Transverse colon (tissue), 4 donors: ENCODE data around the gene BRD8. TPM values are rescaled to one million over a fixed set of nuclear protein-coding genes. Genes with fewer than 3 reads are reported as not detected.

Source experiments
- DNase-seq: peaks from one replicate; pipeline ENCODE4 v3.0.0-alpha.2; 2019
- H3K27ac ChIP-seq, 4 donors: fragments of 200-600 bp; sonication (generic); 2 replicates each; pipeline ENCODE4 v1.5.1; 2016 to 2018; ENCODE audit warnings: inconsistent platforms in 4 of 4
- H3K27me3 ChIP-seq: fragments of 200-600 bp; sonication (generic); 2 replicates; pipeline ENCODE4 v1.5.1; 2017; ENCODE audit warnings: inconsistent platforms
- H3K36me3 ChIP-seq, 4 donors: fragments of 200-600 bp; sonication (generic); 2 replicates each; pipeline ENCODE4 v1.5.1; 2017 to 2019; ENCODE audit warnings: inconsistent platforms in 4 of 4
- H3K4me1 ChIP-seq, 4 donors: fragments of 200-600 bp; sonication (generic); 2 replicates each; pipeline ENCODE4 v1.5.1; 2017 to 2020; ENCODE audit warnings: inconsistent platforms in 4 of 4
- H3K4me3 ChIP-seq, 4 donors: fragments of 200-600 bp; sonication (generic); 1 replicate in 1 of 4; 2 replicates in 3 of 4; pipeline versions ENCODE4 v1.5.1 to v1.6.1; 2017 to 2019; ENCODE audit warnings: inconsistent platforms in 4 of 4
- H3K9me3 ChIP-seq, 2 donors: fragments of 200-600 bp; sonication (generic); 2 replicates each; pipeline ENCODE4 v1.5.1; 2017 to 2019; ENCODE audit warnings: inconsistent platforms in 2 of 2
- EP300 ChIP-seq: sonication (generic); formaldehyde crosslinking; IDR thresholded peaks from one replicate; pipeline ENCODE4 v1.6.1; 2017; ENCODE audit warnings: antibody characterized with exemption, low read depth
- POLR2A ChIP-seq: fragments of 450-650 bp; IDR thresholded peaks from one replicate; pipeline ENCODE4 v1.6.1; 2016; ENCODE audit warnings: antibody characterized with exemption, mild to moderate bottlenecking, moderate library complexity
- POLR2AphosphoS5 ChIP-seq, 3 donors: sonication (generic); formaldehyde crosslinking; IDR thresholded peaks; one replicate each; pipeline ENCODE4 v1.6.1; 2016; ENCODE audit warnings: antibody characterized with exemption in 3 of 3
- WGBS, 2 donors: methylation state at CpG; one replicate each; pipeline ENCODE4 v1.1.5; 2018; ENCODE audit warnings: low coverage in 1 of 2; 5-methylcytosine and 5-hydroxymethylcytosine counted together
- in situ Hi-C, 4 donors: fragments of 200-750 bp; cut with MboI; loops; one replicate each; pipeline versions ENCODE4 v1.15.0 to v1.15.1; 2017; ENCODE audit warnings: low sequenced_read_pairs in 3 of 4, low pct_ligation_motif_present in 1 of 4, low pct_unique_long_range_greater_than_20kb in 1 of 4
- intact Hi-C: fragments of 100-400 bp; cut with DNase I; formaldehyde crosslinking; loops from one replicate; pipeline ENCODE4 v1.15.1; 2023; ENCODE audit warnings: low total_unique reads
- total RNA-seq, 4 donors: library from RNA; depleted of rRNA; stranded (reverse); fragments of >200 nt; gene quantifications; one replicate each; pipeline ENCODE4 v1.1.0, GENCODE V29; 2016
- TF ChIP-seq, protein P1 (sequence below), 5 experiments: fragments of 200-600 bp in 3 of 5; fragments of 450-650 bp in 2 of 5; sonication (generic) in 3 of 5; IDR thresholded peaks; 1 replicate in 2 of 5; 2 replicates in 3 of 5; pipeline ENCODE4 v1.5.1; 2016 to 2017; ENCODE audit warnings: antibody characterized with exemption in 5 of 5, inconsistent platforms in 3 of 5, mild to moderate bottlenecking in 2 of 5, moderate library complexity in 1 of 5

BRD8 gene, protein sequence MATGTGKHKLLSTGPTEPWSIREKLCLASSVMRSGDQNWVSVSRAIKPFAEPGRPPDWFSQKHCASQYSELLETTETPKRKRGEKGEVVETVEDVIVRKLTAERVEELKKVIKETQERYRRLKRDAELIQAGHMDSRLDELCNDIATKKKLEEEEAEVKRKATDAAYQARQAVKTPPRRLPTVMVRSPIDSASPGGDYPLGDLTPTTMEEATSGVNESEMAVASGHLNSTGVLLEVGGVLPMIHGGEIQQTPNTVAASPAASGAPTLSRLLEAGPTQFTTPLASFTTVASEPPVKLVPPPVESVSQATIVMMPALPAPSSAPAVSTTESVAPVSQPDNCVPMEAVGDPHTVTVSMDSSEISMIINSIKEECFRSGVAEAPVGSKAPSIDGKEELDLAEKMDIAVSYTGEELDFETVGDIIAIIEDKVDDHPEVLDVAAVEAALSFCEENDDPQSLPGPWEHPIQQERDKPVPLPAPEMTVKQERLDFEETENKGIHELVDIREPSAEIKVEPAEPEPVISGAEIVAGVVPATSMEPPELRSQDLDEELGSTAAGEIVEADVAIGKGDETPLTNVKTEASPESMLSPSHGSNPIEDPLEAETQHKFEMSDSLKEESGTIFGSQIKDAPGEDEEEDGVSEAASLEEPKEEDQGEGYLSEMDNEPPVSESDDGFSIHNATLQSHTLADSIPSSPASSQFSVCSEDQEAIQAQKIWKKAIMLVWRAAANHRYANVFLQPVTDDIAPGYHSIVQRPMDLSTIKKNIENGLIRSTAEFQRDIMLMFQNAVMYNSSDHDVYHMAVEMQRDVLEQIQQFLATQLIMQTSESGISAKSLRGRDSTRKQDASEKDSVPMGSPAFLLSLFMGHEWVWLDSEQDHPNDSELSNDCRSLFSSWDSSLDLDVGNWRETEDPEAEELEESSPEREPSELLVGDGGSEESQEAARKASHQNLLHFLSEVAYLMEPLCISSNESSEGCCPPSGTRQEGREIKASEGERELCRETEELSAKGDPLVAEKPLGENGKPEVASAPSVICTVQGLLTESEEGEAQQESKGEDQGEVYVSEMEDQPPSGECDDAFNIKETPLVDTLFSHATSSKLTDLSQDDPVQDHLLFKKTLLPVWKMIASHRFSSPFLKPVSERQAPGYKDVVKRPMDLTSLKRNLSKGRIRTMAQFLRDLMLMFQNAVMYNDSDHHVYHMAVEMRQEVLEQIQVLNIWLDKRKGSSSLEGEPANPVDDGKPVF
- 100 to 1,000 TPM in 1 of 4 donors, 10 to 100 TPM in 3; 31.0 to 168 (median 47.7) TPM for total RNA-seq

DNA sequence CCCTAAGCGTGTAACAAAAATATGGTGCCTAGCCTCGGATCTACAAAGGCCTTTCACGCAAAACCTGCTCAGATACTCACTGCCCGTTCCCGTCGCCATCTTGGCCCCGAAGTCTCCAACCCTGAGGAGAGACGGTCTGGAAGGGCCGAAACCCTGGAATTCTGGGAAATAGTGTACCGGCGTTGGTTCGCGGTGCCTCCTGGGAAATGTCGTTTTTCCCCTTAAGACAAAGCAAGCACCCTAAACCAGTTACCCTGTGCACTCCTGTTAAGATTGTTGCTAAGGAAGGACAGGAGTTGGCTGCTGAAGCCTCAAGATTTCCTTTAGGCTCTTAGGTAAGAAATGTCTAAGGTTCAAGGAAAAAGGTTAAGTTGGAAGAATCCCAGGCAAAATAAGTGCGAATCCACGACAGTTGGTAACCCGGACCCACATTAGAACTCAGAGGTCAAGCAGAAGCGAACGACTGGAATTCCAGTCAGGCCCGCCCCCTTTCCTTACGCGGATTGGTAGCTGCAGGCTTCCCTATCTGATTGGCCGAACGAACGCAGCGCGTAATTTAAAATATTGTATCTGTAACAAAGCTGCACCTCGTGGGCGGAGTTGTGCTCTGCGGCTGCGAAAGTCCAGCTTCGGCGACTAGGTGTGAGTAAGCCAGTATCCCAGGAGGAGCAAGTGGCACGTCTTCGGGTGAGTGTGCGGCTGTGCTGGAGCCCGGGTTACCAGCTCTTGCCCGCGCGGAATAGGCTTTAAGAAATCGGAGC lies at the start of gene BRD8, which contains the start of gene KIF20A:
Gene BRD8, minus strand, starts transcription at position 115 of the 761 bp plus-strand sequence. Its CDS starts 16 bp downstream, at position 99.
Gene KIF20A, plus strand, starts transcription at position 597 of the 761 bp plus-strand sequence. CDS start 569 bp downstream, outside the sequence.
- intact Hi-C loops (no loop called here), in situ Hi-C loops (loop anchor here in 1 of 4 donors (25.0 kb wide), 2 partner anchors 234 to 359 kb away; partner anchors contain the start of gene ETF1)
- 1% methylated on average over 41 of the region's 41 CpGs; no CpG with 5 or more reads in 1 of the 2 donors for WGBS, 2 donors
- Histone ChIP-seq H3K27ac (peak within 1 kb of the TSS; percentile 84 to 93 (median 92)), H3K4me3 (peak within 1 kb of the TSS; percentile 71 to 99 (median 91)), H3K36me3 (peaks cover 0 to 25% (median 9%) of the 10 kb centered on the region in 4 donors), H3K9me3 (no peaks in the 10 kb centered on the region), H3K27me3 (no peaks in the 10 kb centered on the region), H3K4me1 (peaks cover 15 to 31% (median 21%) of the 10 kb centered on the region in 4 donors)
- peak; percentile 97 for DNase-seq
- TF ChIP-seq POLR2AphosphoS5 (IDR thresholded peaks at IDR 0.05) (peak; percentile 50 to 88 (median 79)), POLR2A (peak; percentile 22), EP300 (no peak)

DNA sequence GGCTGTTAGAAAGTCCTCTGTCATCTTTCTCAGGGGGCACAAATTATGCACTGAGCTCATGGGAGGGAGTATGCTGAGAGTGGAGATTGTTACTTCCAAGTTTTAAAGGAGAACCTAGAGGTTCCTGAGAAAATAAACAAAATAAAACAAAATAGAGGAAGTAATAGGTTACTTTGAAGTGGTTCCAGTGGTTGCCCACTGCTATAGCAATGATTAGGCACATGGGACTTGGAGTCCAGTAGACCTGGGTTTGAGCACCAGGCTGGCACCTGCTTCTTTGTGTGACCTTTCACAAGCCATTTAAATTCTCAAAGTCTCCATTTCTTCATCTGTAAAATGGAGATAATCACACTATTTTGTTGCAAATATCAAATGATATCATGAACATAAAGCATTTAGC lies 48.5 kb upstream of the BRD8 start:
- H3K27me3 ChIP-seq = no peaks in the 10 kb centered on the region
- H3K27ac ChIP-seq = no peak overlapping the region
- H3K36me3 ChIP-seq = no peaks in the 10 kb centered on the region
- no peak overlapping the region for H3K4me3 ChIP-seq
- no peak for TF ChIP-seq EP300
- no peak for TF ChIP-seq POLR2A
- DNase-seq = no peak
- in situ Hi-C loops (no loop called here), intact Hi-C loops (no loop called here)
- peaks cover 0 to 5% (median 2%) of the 10 kb centered on the region in 4 donors for H3K4me1 ChIP-seq
- H3K9me3 ChIP-seq = peaks cover 0 to 5% of the 10 kb centered on the region in 2 donors

DNA sequence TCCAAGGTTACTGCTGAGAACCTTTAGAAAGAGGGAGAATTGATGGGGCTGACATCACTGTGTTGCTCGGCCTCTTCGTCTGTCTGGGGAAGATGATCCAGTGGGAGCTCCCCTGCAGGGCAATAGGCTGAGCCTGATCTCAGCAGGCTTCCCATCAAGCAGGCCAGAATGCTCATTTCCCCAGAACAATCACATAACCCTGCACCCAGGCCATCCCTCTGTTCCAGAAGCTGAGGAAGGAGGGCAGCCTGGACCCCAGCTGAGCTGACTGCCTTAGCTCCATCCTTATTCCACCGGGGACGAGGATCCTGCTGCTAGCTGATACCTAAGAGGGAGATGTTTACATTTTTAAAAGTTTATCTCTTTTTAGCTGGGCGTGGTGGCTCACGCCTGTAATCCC lies 46.3 kb upstream of the BRD8 start:
- 70 to 86% methylated on average over 2 to 6 of the region's 6 CpGs for WGBS, 2 donors
- H3K36me3 ChIP-seq = no peaks in the 10 kb centered on the region
- intact Hi-C loops (loop anchor here (1.0 kb wide), 1 partner anchor 10 kb away; no protein-coding TSS in a partner anchor), in situ Hi-C loops (no loop called here)
- no peak overlapping the region for H3K27ac ChIP-seq
- H3K9me3 ChIP-seq = peaks cover 0 to 5% of the 10 kb centered on the region in 2 donors
- DNase-seq = no peak
- H3K4me3 ChIP-seq = no peak overlapping the region
- TF ChIP-seq, protein P1, sequence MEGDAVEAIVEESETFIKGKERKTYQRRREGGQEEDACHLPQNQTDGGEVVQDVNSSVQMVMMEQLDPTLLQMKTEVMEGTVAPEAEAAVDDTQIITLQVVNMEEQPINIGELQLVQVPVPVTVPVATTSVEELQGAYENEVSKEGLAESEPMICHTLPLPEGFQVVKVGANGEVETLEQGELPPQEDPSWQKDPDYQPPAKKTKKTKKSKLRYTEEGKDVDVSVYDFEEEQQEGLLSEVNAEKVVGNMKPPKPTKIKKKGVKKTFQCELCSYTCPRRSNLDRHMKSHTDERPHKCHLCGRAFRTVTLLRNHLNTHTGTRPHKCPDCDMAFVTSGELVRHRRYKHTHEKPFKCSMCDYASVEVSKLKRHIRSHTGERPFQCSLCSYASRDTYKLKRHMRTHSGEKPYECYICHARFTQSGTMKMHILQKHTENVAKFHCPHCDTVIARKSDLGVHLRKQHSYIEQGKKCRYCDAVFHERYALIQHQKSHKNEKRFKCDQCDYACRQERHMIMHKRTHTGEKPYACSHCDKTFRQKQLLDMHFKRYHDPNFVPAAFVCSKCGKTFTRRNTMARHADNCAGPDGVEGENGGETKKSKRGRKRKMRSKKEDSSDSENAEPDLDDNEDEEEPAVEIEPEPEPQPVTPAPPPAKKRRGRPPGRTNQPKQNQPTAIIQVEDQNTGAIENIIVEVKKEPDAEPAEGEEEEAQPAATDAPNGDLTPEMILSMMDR (IDR thresholded peaks at IDR 0.05) = no peak
- no peak for TF ChIP-seq POLR2A
- TF ChIP-seq POLR2AphosphoS5 (IDR thresholded peaks at IDR 0.05) = no peak
- TF ChIP-seq EP300 = no peak
- H3K4me1 ChIP-seq = no peaks in the 10 kb centered on the region
- H3K27me3 ChIP-seq = no peaks in the 10 kb centered on the region

DNA sequence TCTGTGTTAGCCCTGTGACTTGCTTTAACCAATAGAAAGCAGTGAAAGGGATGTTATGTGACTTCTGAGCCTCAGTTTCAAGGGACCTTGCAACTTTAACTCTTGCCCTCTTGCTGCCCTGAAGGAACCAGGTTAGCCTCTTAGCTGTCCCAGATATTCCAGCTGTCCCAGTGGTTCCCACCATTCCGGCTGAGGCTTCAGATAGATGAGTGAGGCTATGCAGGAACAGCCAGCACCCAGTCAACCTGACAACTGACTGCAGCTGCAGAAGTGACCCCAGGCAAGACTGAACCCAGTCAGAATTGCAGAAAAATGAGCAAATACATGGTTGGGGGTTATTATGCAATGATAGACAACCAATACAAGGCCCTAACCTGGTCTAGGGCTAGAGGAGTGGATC lies 45.1 kb upstream of the BRD8 start:
- TF ChIP-seq EP300 (no peak), POLR2A (no peak), POLR2AphosphoS5 (IDR thresholded peaks at IDR 0.05) (no peak)
- TF ChIP-seq, protein P1 (IDR thresholded peaks at IDR 0.05) = no peak
- no peak overlapping the region for H3K27ac ChIP-seq
- H3K9me3 ChIP-seq = peaks cover 0 to 5% of the 10 kb centered on the region in 2 donors
- no peaks in the 10 kb centered on the region for H3K36me3 ChIP-seq
- no peak for DNase-seq
- no peak overlapping the region for H3K4me3 ChIP-seq
- H3K4me1 ChIP-seq = no peaks in the 10 kb centered on the region
- WGBS, 2 donors = 88% methylated on average over 1 of the region's 1 CpG; no CpG with 5 or more reads in 1 of the 2 donors
- H3K27me3 ChIP-seq = no peaks in the 10 kb centered on the region
- intact Hi-C loops (no loop called here), in situ Hi-C loops (no loop called here)
